HCT116 (cell line): ENCODE measurements around the gene SPPL2C. TPM values are rescaled to one million over a fixed set of nuclear protein-coding genes. Genes with fewer than 3 reads are reported as not detected.

Experiments
- ATAC-seq: fragments of 200-7000 bp; cut with Tn5 transposase; 2 replicates; pipeline ENCODE4 v1.9.1; 2020; ENCODE audit warnings: mild to moderate bottlenecking, moderate library complexity
- BruUV-seq: library from RNA; stranded (reverse); fragments of 400-500 nt; replicated peaks from 2 replicates; lab custom pipeline; 2021; lab: Mats Ljungman, UMichigan
- CTCF ChIA-PET: fragments of 300-600 bp; sonication (Branson Sonifier 250); formaldehyde crosslinking; loops from one replicate; lab custom pipeline; 2021; ENCODE audit warnings: antibody characterized with exemption; lab: Charles Lee
- POLR2A ChIA-PET: fragments of 300-600, 350-600 bp; sonication (Branson Sonifier 250); formaldehyde crosslinking; loops from one replicate; lab custom pipeline; 2021; ENCODE audit warnings: antibody characterized with exemption; lab: Charles Lee
- RAD21 ChIA-PET, 2 experiments: fragments of 300-600 bp; sonication (Branson Sonifier 250); formaldehyde crosslinking; loops; one replicate each; lab custom pipeline; 2023; ENCODE audit warnings: low total read pairs in 2 of 2; ENCODE audit not compliant: uncharacterized antibody in 2 of 2, unreplicated experiment in 2 of 2, low non-redundant PET in 1 of 2; lab: Charles Lee
- DNase-seq: peaks from one replicate; pipeline ENCODE4 v3.0.0-alpha.2; 2010; ENCODE audit warnings: low read depth, low spot score
- H2AFZ ChIP-seq: fragments of 200-600 bp; shearing (Covaris generic), sonication (generic); 2 replicates; pipeline ENCODE4 v1.6.1; 2017; ENCODE audit warnings: low read depth, mixed run types, mixed read lengths, antibody characterized with exemption, low read length; ENCODE audit not compliant: poor library complexity, severe bottlenecking
- H3K27ac ChIP-seq: 2 replicates; pipeline ENCODE4 v1.5.1; 2012; ENCODE audit warnings: low read depth, low read length
- H3K27me3 ChIP-seq: fragments of 200-600 bp; sonication (generic); 2 replicates; pipeline ENCODE4 v1.6.1; 2016; ENCODE audit warnings: mixed run types, low read length, mixed read lengths; ENCODE audit not compliant: insufficient read depth
- H3K36me3 ChIP-seq, 2 experiments: fragments of 200-500 bp in 1 of 2; fragments of 200-600 bp in 1 of 2; sonication (Bioruptor generic) in 1 of 2; sonication (generic) in 1 of 2; 2 replicates each; pipeline versions ENCODE4 v1.5.1 to v1.6.1; 2014 to 2016; ENCODE audit warnings: low read length in 2 of 2, inconsistent platforms in 1 of 2, mixed read lengths in 1 of 2, mixed run types in 1 of 2; ENCODE audit not compliant: insufficient read depth in 2 of 2, control insufficient read depth in 1 of 2
- H3K4me1 ChIP-seq, 2 experiments: fragments of 200-600 bp in 1 of 2; sonication (generic) in 1 of 2; 2 replicates each; pipeline versions ENCODE4 v1.5.1 to v1.6.1; 2012 to 2017; ENCODE audit warnings: low read length in 2 of 2, inconsistent platforms in 1 of 2, mild to moderate bottlenecking in 1 of 2, mixed read lengths in 1 of 2, mixed run types in 1 of 2, moderate library complexity in 1 of 2; ENCODE audit not compliant: insufficient read depth in 2 of 2, control insufficient read depth in 1 of 2
- H3K4me2 ChIP-seq: fragments of 200-600 bp; sonication (generic); 2 replicates; pipeline ENCODE4 v1.6.1; 2017; ENCODE audit warnings: mixed run types, low read length, mixed read lengths
- H3K4me3 ChIP-seq, 2 experiments: fragments of 200-600 bp in 1 of 2; sonication (generic) in 1 of 2; replicated peaks in 1 of 2; 2 replicates each; pipeline ENCODE4 v1.5.1; 2011 to 2016; ENCODE audit warnings: low read length in 2 of 2, control low read depth in 1 of 2, low read depth in 1 of 2, mild to moderate bottlenecking in 1 of 2, mixed read lengths in 1 of 2, mixed run types in 1 of 2
- H3K79me2 ChIP-seq: fragments of 200-600 bp; sonication (generic); 2 replicates; pipeline ENCODE4 v1.6.1; 2017; ENCODE audit warnings: mild to moderate bottlenecking, mixed run types, low read length, moderate library complexity, mixed read lengths; ENCODE audit not compliant: insufficient read depth
- H3K9ac ChIP-seq: fragments of 200-600 bp; sonication (generic); 2 replicates; pipeline ENCODE4 v1.6.1; 2016; ENCODE audit warnings: low read length, mixed read lengths
- H3K9me2 ChIP-seq: fragments of 200-600 bp; sonication (generic), shearing (Covaris generic); 2 replicates; pipeline ENCODE4 v1.6.1; 2017; ENCODE audit warnings: mixed run types, mild to moderate bottlenecking, moderate library complexity; ENCODE audit not compliant: insufficient read depth
- H3K9me3 ChIP-seq, 2 experiments: fragments of 200-500 bp in 1 of 2; fragments of 200-600 bp in 1 of 2; sonication (Bioruptor generic) in 1 of 2; sonication (generic) in 1 of 2; 2 replicates each; pipeline ENCODE4 v1.6.1; 2014 to 2017; ENCODE audit warnings: low read length in 2 of 2, mixed read lengths in 2 of 2, inconsistent platforms in 1 of 2, low read depth in 1 of 2, mild to moderate bottlenecking in 1 of 2, mixed run types in 1 of 2, moderate library complexity in 1 of 2; ENCODE audit not compliant: control insufficient read depth in 1 of 2, insufficient read depth in 1 of 2
- H4K20me1 ChIP-seq: fragments of 200-600 bp; sonication (generic), shearing (Covaris generic); 2 replicates; pipeline ENCODE4 v1.6.1; 2017; ENCODE audit warnings: mixed run types, mild to moderate bottlenecking, moderate library complexity; ENCODE audit not compliant: insufficient read depth
- CBX3 ChIP-seq: IDR thresholded peaks from 2 replicates; pipeline ENCODE4 v1.6.1; 2012; ENCODE audit warnings: low read depth
- CEBPB ChIP-seq: IDR thresholded peaks from 2 replicates; pipeline ENCODE4 v1.6.1; 2012; ENCODE audit warnings: low read depth
- EGR1 ChIP-seq: IDR thresholded peaks from 2 replicates; pipeline ENCODE4 v1.6.1; 2012; ENCODE audit warnings: low read depth
- EZH2 ChIP-seq: fragments of 200-600 bp; sonication (generic); IDR thresholded peaks from 2 replicates; pipeline ENCODE4 v1.6.1; 2017; ENCODE audit warnings: antibody characterized with exemption, mixed run types
- EZH2phosphoT487 ChIP-seq: fragments of 200-600 bp; IDR thresholded peaks from 2 replicates; pipeline ENCODE4 v1.6.1; 2018; ENCODE audit warnings: antibody characterized with exemption, borderline replicate concordance
- FOSL1 ChIP-seq: IDR thresholded peaks from 2 replicates; pipeline ENCODE4 v1.6.1; 2012; ENCODE audit warnings: low read depth
- JUND ChIP-seq: IDR thresholded peaks from 2 replicates; pipeline ENCODE4 v1.6.1; 2012
- POLR2A ChIP-seq: IDR thresholded peaks from 2 replicates; pipeline ENCODE4 v1.7.0; 2011; ENCODE audit warnings: borderline replicate concordance; ENCODE audit not compliant: insufficient read depth, insufficient read length; ENCODE audit errors: extremely low read depth
- POLR2AphosphoS5 ChIP-seq: IDR thresholded peaks from 2 replicates; pipeline ENCODE4 v1.6.1; 2011; ENCODE audit warnings: mild to moderate bottlenecking, low read depth, low read length, moderate library complexity
- RAD21 ChIP-seq: IDR thresholded peaks from 2 replicates; pipeline ENCODE4 v1.6.1; 2012; ENCODE audit warnings: low read depth, mild to moderate bottlenecking
- SIN3A ChIP-seq: IDR thresholded peaks from 2 replicates; pipeline ENCODE4 v1.6.1; 2012; ENCODE audit warnings: low read depth
- SRF ChIP-seq: IDR thresholded peaks from 2 replicates; pipeline ENCODE4 v1.6.1; 2012; ENCODE audit warnings: low read depth
- TCF7L2 ChIP-seq: IDR thresholded peaks from 2 replicates; pipeline ENCODE4 v1.7.0; 2011; ENCODE audit warnings: borderline replicate concordance, inconsistent platforms; ENCODE audit not compliant: insufficient read depth, insufficient read length; ENCODE audit errors: extremely low read depth
- ZFX ChIP-seq: fragments of 450-650 bp; IDR thresholded peaks from 2 replicates; pipeline ENCODE4 v1.6.1; 2017
- intact Hi-C: fragments of 100-400 bp; cut with micrococcal nuclease; formaldehyde crosslinking; loops from 2 replicates; pipeline ENCODE4 v1.10.0; 2022
- total RNA-seq: library from RNA; stranded (reverse); gene quantifications from one replicate; pipeline ENCODE4 v1.2.1, GENCODE V29; 2021; ENCODE audit not compliant: unreplicated experiment
- TF ChIP-seq, protein P1 (sequence below): IDR thresholded peaks from 2 replicates; pipeline ENCODE4 v1.6.1; 2012
- TF ChIP-seq, protein P2 (sequence below): IDR thresholded peaks from 2 replicates; pipeline ENCODE4 v1.6.1; 2012; ENCODE audit warnings: low read depth
- TF ChIP-seq, protein P3 (sequence below): IDR thresholded peaks from 2 replicates; pipeline ENCODE4 v1.6.1; 2012
- TF ChIP-seq, protein P4 (sequence below), 3 experiments: fragments of 200-600 bp in 1 of 3; sonication (generic) in 1 of 3; IDR thresholded peaks in 2 of 3; conservative IDR thresholded peaks in 1 of 3; 2 replicates each; pipeline ENCODE4 v1.5.1; 2012 to 2017; ENCODE audit warnings: low read depth in 2 of 3, low read length in 2 of 3, antibody characterized with exemption in 1 of 3, borderline replicate concordance in 1 of 3, control low read depth in 1 of 3, mild to moderate bottlenecking in 1 of 3, mixed read lengths in 1 of 3, mixed run types in 1 of 3, moderate library complexity in 1 of 3; ENCODE audit not compliant: insufficient read depth in 1 of 3

The SPPL2C gene
- total RNA-seq, 1 experiment from 2014 or later: not detected

DNA sequence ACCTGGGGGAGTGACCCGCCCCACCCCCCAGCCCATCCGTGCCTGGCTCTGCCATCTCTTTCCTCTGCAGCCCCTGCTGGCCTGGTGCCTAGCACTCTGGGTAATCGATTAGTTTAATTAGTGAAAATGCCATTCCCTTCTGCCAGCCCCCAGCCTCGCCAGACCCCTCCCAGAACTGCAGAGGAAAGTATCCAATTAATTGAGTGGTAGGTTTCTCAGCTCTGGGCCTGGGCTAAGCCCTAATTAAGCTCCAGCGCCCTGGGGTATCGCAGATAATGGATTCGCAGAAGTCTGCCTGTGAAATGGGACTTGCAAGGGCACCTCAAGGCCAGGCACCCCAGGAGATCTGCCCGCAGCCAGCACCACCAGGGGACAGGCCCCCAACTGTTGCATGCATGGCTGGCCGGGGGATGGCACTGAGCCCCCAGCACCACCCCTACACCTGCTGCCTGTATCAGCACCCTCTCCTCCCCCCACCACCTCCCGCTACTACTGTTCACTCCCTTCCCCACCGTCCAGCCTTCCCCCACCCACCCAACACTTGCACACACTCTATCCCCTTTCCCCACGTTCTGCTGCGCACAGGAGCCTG is 19.7 kb upstream of the SPPL2C start:
- POLR2A ChIA-PET: no interaction called here
- Histone ChIP-seq H3K4me3 (no peak overlapping the region), H3K9me2 (no peaks in the 10 kb centered on the region), H3K27ac (no peak overlapping the region), H3K79me2 (no peaks in the 10 kb centered on the region), H3K4me1 (peaks cover 0 to 5% of the 10 kb centered on the region in 2 experiments; a peak in 2 of 4 replicates), H3K27me3 (no peaks in the 10 kb centered on the region), H4K20me1 (no peaks in the 10 kb centered on the region), H3K4me2 (no peak overlapping the region), H2AFZ (no peak overlapping the region), H3K36me3 (no peaks in the 10 kb centered on the region), H3K9me3 (no peaks in the 10 kb centered on the region), H3K9ac (no peak overlapping the region)
- no TSS peak for BruUV-seq
- DNase-seq (no peak), ATAC-seq (no peak)
- RAD21 ChIA-PET: no interaction called here
- no peak for TF ChIP-seq EZH2phosphoT487
- TF ChIP-seq EZH2: no peak
- TF ChIP-seq CEBPB: no peak
- TF ChIP-seq SIN3A: no peak
- no peak for TF ChIP-seq CBX3
- TF ChIP-seq POLR2AphosphoS5: no peak
- no peak for TF ChIP-seq RAD21
- TF ChIP-seq, protein P1, sequence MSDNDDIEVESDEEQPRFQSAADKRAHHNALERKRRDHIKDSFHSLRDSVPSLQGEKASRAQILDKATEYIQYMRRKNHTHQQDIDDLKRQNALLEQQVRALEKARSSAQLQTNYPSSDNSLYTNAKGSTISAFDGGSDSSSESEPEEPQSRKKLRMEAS: no peak
- no peak for TF ChIP-seq ZFX
- TF ChIP-seq FOSL1: no peak
- TF ChIP-seq SRF: no peak
- TF ChIP-seq, protein P2, sequence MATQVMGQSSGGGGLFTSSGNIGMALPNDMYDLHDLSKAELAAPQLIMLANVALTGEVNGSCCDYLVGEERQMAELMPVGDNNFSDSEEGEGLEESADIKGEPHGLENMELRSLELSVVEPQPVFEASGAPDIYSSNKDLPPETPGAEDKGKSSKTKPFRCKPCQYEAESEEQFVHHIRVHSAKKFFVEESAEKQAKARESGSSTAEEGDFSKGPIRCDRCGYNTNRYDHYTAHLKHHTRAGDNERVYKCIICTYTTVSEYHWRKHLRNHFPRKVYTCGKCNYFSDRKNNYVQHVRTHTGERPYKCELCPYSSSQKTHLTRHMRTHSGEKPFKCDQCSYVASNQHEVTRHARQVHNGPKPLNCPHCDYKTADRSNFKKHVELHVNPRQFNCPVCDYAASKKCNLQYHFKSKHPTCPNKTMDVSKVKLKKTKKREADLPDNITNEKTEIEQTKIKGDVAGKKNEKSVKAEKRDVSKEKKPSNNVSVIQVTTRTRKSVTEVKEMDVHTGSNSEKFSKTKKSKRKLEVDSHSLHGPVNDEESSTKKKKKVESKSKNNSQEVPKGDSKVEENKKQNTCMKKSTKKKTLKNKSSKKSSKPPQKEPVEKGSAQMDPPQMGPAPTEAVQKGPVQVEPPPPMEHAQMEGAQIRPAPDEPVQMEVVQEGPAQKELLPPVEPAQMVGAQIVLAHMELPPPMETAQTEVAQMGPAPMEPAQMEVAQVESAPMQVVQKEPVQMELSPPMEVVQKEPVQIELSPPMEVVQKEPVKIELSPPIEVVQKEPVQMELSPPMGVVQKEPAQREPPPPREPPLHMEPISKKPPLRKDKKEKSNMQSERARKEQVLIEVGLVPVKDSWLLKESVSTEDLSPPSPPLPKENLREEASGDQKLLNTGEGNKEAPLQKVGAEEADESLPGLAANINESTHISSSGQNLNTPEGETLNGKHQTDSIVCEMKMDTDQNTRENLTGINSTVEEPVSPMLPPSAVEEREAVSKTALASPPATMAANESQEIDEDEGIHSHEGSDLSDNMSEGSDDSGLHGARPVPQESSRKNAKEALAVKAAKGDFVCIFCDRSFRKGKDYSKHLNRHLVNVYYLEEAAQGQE: no peak
- TF ChIP-seq JUND: no peak
- no peak for TF ChIP-seq POLR2A
- no peak for TF ChIP-seq TCF7L2
- TF ChIP-seq, protein P3, sequence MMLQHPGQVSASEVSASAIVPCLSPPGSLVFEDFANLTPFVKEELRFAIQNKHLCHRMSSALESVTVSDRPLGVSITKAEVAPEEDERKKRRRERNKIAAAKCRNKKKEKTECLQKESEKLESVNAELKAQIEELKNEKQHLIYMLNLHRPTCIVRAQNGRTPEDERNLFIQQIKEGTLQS: no peak
- TF ChIP-seq EGR1: no peak
- TF ChIP-seq, protein P4, sequence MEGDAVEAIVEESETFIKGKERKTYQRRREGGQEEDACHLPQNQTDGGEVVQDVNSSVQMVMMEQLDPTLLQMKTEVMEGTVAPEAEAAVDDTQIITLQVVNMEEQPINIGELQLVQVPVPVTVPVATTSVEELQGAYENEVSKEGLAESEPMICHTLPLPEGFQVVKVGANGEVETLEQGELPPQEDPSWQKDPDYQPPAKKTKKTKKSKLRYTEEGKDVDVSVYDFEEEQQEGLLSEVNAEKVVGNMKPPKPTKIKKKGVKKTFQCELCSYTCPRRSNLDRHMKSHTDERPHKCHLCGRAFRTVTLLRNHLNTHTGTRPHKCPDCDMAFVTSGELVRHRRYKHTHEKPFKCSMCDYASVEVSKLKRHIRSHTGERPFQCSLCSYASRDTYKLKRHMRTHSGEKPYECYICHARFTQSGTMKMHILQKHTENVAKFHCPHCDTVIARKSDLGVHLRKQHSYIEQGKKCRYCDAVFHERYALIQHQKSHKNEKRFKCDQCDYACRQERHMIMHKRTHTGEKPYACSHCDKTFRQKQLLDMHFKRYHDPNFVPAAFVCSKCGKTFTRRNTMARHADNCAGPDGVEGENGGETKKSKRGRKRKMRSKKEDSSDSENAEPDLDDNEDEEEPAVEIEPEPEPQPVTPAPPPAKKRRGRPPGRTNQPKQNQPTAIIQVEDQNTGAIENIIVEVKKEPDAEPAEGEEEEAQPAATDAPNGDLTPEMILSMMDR (IDR thresholded peaks at IDR 0.05 in 2 of 3, conservative IDR thresholded peaks at IDR 0.05 in 1 of 3; ENCODE audit: borderline replicate concordance in 1 of 3, insufficient read depth in 1 of 3, low read depth in 2 of 3, low read length in 2 of 3): no peak
- intact Hi-C loops: no loop called here
- CTCF ChIA-PET: no interaction called here
